Fibroblast of skin of right biceps (primary cell): ENCODE results near the gene PTPN1.

ENCODE experiments used
- DNase-seq: peaks from one replicate; pipeline ENCODE4 v3.0.0-alpha.2; 2013

Gene PTPN1

DNA sequence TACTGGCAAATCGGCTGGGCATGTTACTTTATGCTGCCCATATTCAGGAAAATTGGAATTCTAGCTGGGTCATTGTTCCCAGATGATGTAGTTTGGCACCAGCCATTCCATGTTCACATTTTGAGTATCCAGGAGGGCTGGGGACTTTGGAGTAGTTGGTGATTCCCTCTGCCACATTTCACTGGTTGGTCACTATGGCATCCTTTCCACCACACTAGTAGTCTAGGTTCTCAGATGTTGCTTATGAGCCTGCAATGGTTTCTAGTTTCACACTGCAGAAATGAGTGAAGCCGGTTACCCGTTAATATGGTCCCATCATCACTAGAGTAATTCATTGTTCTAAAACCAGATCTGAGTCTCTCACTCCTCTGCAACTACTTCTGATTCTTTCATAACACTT is 4.6 kb downstream of the PTPN1 start:
- DNase-seq = no peak

DNA sequence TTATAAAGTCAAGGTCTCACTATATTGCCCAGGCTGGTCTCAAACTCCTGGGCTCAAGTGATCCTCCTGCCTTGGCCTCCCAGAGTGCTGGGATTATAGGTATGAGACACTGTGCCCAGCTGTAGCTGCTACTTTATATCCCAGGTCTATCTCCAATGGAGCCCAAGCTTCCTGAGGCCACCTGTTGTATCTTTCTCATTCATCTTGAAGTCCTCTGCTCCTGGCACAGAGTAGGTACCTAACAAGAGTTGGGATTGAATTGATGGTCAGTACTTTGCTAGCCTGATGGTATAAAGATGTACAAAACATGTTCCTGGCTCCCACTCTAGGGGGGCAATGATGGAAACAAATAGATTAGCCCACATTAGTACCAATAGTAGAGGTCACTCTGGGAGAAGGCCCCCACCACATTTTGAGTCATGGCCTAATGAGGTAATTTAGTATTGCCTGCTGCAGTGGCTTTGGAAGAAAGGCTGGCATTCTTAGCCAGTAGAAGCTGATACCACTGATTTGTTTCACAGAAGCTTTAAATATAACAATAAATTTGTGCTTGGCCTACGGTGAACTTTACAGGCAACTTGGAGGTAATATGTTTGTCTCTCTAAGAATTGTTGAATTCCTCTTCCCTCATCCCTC is 5.4 kb downstream of the PTPN1 start:
- DNase-seq = no peak

DNA sequence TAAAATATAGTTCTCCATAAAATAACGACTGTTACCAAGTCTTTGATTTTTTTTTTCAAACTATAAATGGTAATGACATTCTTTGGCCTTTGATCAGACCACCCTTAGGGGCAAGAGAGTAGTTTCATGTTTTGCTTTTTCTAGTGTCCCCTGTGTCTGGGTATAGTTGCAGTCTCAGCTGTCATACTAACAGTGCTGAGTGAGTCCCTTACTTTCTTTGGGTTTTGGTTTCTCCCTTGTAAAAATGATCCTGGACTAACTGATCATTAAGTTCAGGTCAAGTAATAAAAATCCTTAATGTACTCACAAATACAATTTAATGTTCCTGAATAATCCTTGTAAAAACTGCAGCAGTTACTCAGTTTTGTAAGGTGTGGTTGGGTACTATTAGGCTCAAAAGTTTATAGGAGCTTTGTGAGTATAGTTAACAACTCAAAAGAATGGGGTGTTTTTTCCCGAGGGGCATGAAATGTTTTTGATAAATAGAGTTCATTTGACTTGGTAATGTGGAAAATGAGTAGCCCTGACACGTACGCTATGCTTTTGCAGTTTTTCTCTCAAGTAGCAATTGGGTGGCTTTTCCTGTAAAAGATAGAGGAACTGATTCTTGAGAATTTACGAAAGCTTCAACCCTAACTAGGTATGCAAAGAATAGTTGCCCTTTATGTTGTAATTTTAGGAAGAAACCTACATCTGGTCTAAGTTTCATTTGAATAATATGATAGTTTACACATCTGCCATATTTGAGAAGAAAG is 6.2 kb downstream of the PTPN1 start:
- DNase-seq = no peak

DNA sequence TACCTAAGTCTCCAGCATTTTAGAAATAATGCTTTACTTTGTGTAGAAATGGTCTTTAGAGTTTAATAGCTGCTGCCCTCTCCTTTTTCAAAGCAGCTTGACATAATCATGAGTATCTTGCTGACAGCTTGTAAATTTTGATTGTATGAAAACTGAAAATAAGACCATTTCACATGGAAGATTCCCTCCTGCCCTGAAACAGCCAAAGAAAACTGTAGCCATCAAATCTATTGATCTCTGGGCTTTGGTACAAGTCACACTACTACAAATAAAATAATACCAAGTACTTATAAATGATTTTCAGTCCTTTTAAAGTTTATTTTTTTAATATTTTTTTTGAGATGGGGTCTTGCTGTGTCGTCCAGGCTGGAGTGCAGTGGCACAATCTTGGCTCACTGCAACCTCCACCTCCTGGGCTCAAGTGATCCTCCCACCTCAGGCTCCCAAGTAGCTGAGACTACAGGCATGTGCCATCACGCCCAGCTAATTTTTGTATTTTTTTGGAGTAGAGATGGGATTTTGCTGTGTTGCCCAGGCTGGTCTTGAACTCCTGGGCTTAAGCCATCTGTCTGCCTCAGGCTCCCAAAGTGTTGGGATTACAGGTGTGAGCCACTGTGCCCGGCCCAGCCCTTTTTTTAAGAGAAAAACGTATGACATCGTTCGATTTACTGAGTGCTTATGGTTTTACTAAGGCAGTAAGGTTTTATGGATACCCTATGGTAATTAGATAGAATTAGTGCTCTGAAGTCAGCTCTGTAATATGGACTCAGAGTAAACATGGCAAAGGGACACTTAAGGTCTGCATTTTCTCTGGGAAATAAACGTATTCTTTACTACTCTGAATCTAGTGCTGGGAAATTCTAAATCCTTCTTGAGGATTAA is 7.0 kb downstream of the PTPN1 start:
- no peak for DNase-seq

DNA sequence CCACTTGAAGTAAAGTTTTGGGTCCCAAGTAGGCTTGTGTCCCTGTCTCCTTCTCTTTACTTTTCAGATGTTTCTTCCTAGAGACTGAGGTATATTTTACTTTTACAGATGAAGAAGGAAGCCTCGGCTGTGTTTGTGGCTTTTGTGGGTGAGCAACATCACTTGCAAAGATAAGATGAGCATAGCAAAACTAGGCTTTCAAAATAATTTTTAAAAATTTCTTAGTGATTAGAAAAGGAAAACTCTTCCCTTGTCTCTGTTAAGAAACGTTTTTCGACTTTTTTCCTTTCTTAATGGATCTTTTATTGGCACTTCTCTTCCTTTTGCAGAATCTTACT is 7.6 kb downstream of the PTPN1 start:
- DNase-seq = no peak

DNA sequence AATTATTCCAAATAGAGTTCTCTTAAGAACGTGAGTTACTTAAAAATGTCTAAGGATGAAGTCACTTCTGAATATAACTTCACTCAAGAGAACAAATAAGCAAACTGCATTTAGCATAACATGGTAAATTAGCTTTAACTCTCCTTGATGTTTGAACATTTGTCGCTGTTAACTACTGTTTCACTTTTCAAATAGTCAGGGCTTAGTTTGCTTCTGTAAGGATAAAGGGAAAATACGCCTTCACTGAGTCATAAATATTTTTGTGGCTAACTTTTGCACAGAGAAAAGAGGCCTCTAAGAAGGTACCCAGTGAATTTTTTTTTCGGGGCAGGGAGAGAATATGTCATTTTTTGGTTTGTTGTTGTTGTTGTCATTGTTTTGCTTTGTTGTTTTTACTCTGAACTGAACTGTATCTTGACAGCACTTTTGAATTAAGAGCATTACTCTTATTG is 8.1 kb downstream of the PTPN1 start:
- DNase-seq = peak; percentile 55

DNA sequence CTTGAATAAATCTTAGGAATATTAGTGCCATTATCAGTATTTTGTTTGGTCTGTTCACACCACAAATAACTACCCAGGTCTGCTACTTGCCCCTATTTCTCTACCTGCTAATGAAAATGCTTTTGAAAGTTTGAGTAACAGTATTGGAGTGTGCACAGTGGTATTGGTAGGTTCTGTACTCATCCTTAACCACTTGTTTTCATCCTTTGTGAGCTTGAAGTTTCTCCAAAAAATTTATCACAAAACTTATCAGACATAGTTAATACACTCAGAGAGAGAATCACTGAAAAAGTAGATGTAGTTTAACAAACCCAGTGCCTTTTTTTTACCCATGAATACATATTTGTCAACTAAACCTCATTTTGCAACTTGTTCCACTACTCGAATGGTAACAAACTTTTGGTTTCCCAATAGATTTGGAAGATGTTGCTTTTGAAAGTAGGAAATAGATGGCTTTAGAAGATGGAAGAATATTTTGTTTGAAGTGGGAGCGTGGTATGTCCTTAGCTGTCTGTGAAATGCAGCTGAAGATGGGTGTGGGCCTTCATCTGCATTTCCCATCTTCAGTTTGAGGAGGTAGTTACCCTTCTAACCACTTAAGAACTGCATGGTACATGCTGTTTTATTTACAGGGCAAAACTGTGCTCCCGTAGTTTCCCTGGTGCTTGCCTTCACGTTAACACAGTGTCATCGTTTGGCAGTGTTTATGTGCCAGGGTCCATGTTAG is 9.0 kb downstream of the PTPN1 start:
- DNase-seq = no peak

DNA sequence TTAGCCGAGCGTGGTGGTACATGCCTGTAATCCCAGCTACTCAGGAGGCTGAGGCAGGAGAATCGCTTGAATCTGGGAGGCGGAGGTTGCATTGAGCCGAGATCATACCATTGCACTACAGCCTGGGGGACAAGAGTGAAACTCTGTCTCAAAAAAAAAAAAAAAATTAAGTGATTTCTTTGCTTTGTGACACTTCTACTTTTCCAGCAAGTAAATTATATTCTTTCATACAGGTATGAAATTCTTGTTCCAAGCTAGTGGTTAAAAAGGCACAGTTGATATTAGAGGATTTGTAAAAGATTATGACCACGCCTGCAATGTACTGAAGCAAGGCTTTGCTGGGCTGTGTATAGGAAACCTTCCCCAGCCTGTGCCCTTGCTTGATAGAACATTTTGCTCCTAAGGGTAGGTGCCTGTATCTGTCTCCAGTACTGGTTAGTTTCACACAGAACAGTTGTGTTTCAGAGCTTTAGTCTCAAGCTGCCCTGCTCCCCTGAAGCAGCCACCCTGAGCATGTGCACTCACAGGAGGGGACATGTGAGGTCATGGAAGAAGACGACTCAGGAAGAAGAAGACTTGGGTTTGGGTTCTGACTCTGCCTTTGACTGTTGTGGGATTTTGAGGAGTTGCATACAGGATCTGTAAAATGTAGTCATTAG is 10.2 kb downstream of the PTPN1 start:
- DNase-seq = peak; percentile 34

DNA sequence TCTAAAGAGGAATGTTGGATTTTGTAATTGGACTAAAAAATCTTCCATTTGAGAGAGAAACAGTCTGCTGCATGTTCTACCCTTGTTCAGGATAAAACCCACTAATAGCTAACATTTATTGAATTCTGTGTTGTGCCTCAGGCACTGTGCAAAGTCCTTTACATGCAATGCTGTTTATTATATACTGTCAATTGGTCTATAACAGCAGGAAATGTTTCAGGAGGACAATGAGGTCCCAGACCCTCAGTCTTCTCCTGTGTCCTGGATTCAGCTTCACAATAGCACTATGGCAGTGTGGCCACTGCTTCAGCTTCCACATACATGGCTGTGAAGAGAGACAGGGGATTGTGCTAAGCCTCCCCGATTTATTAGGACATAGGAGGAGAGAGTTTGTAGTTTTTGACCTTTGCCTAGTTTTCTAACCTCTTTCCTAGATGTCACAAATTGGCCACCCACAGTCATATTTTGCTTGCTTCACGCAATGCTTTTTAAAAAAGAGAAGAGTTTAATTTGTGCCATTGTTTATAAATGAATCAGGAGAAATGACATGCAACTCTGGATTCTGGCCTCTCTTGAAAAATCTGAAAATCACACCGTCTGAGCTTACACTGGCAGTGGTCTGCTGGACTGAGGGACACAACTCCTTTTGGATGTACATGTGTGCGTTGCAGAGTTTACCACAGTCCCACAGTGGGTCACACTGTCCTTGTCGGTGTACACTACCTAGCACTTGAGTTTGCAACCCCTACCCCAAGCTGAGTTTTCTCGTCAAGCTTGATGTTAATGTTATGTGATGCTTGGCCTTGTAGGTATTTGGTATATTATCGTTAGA is 11.3 kb downstream of the PTPN1 start:
- DNase-seq = no peak

DNA sequence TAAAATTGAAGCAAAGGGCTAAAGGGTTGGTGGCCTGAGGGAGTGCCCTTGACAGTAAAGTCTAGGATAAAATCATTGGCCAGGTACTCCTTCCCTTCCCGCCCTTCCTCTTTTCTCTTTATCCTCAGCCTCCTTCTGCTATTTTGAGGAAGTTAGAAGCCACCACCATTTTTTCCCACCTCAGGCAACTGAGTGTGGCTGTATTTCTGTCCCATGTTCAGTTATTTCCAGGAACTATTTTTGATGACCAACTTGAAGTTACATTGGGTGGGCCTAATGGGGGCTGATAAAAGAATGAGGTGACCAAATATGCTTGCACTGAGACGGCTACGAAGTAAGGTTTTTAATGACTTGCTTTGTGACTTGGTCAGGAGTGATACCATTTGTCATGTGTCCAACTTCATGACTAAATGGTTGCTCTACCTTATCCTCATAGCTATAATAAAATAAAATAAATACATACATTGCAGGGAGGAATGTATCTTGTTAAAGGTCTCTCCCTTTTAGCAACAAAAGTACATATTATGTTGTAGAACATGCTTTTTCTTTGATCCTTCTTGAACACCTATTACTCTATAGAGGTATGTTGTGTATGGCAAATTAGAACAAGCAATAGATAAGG is 12.0 kb downstream of the PTPN1 start:
- DNase-seq = no peak

DNA sequence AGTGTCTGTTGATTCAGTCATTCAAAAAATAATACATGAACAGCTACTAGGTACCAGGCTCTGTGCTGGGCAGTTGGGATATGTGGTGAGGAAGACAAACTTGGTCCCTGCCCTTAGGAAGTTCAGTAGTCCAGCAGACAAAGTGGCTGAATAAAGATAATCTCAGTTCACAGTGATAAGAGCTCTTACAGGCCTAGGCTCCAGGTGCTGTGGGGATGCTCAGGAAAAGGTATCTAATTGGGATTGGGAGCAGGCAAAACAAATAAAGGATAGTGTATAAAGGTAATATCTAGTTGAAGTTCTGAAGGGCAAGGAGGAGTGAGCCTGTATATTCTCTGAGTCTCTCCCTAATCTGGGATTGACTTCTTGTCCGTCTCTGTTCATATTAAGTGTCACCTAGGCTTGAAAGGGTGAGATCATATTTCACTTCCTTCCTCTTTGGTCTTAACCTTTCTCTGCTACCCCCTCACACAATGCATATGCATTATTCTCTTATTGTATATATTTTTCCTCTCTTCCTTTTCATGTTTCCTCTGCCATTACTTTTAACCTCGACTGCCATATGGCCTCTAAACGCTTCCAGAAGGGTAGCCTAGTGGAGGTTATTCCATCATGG is 13.5 kb downstream of the PTPN1 start:
- no peak for DNase-seq

DNA sequence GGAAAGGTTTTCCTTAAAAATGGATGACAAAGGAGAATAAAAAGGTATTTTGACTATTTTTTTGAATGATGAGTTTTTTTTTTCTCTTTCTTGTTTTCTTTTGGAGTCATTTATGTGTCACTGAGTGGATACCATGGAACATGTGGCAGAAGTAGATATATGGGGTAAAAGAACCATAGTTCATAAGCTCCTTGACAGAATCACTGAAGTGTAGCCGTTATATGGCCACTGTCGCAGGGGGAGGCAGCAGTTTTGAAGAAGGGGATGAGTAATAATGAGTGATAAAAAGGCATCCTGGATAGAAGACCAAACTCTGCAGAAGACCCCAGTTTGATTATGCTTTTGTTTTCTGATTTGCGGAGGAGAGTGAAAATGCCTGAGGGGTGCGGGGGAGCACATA is 15.5 kb downstream of the PTPN1 start:
- no peak for DNase-seq

DNA sequence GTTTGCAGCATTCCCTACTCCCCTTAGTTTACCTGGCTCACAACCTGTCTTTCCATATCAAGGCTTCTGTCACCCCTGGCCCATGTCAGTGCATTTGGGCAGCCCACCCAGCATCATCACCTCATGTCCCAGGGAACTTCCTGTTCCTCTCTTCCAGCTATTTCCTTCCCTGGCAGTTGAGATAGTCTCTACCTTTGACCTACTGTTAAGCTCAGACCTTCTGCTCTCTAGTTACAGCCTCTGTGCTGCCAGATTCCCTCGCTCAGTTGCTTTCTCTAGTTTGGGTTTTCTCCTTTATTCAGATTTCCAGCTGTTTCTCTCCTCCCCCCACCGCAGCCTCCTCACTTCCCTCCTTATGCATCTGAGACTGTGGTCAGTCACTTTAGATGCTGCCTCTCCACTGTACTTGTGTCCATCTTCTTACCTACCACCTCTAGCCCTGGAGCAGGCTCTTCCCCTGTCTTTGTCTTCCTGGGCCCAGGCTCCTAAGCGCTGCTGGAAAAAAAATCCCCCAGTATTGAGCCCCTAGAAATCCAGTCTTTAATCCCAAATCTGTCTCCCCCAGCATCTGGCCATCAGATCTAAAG is 16.3 kb downstream of the PTPN1 start:
- DNase-seq = no peak

DNA sequence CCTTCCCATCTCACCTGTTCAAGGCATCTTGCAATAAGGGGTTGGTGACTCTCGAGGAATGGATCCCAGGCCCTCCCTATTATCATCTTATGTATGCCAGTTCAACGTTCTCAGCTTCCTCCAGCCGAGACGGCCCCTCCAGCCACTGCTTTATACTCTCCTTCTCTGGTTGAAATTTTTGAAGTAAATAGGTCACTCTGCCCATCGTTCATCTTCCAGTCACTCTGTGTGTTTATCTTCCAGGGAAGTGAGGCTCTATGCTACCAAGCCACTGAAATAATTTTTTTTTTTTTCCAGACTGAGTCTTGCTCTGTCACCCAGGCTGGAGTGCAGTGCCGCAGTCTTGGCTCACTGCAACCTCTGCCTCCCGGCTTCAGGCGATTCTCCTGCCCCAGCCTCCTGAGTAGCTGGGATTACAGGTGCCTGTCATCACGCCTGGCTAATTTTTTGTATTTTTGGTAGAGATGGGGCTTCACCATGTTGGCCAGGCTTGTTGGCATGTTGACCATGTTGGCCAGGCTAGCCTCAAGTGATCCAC is 17.0 kb downstream of the PTPN1 start:
- no peak for DNase-seq

DNA sequence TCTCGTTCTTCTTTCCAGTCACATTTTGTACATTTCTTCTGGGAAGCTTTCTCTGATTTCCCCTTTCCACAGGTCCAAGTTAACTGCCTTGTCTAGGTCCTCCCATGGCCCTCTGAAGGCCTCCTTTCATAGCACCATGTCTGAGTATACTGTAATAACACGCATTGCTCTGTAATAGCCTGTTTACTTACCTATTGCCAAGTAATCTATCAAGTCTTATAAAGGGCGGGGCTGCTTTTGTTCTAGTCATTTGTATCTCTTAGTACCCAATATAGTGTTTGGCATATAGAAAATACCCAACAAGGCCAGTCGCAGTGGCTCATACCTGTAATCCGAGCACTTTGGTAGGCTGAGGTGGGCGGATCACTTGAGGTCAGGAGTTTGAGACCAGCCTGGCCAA is 17.9 kb downstream of the PTPN1 start:
- no peak for DNase-seq

DNA sequence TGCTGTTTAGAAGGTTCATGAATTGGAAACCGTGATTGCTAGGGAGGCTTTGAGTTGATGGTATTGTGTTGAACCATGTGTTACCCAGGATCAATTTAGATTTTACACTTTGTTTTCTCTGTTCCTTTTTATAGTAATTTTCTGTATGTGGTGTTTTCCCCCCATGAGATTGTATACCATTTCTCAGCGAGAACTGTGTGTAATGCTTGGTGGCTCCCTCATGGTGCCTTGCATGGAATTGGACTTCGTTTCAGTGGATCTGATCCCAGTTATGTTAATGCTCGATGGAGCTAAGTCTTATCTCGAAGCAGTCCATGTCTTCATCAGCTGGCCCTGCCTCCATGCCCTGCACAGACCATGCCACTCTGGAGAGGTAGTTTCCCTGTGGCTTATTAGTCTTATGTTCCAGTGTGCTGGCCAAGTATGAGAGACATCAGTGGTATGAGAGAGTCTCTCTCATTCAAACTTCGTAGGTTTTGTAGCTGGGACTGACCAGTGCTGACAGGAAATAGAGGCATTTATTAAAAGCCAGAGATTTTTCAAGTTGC is 18.7 kb downstream of the PTPN1 start:
- DNase-seq = no peak

DNA sequence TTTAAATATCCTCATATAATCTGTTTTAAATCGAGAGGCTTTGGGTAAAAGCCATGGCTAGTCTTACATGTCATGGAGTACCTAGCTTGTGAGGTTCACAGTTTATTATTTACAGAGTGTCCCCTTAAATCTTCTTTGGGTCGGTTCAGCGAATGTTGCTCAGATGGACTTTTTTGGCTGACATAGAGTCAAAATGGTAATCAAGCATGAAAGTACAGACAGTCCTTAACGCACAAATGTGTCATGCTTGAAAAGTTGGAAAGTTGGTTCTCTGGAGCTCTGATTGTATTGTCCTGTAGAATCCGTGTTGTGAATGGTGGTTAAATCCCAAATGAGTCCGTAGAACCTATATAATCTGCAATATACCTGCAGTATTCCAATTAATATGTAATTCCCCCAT is 22.0 kb downstream of the PTPN1 start:
- no peak for DNase-seq

DNA sequence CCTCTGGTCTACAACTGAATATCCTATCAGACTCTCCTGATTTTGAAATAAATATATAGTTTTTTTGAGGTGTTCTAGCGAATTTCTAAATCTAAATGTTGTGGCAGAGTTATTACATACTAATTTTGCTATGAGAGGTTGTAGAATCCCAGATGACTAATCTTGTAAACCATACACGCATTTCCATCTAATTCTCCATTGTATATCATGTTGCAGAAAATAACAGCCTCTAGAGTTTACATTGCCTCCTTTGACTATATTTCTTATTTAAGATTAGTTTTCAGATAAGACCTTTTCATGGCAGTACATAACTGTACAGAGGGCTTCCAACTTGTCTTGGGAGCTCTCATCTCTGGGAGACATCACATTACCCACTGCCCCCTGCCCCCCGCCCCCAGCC is 22.9 kb downstream of the PTPN1 start:
- DNase-seq = peak; percentile 38

DNA sequence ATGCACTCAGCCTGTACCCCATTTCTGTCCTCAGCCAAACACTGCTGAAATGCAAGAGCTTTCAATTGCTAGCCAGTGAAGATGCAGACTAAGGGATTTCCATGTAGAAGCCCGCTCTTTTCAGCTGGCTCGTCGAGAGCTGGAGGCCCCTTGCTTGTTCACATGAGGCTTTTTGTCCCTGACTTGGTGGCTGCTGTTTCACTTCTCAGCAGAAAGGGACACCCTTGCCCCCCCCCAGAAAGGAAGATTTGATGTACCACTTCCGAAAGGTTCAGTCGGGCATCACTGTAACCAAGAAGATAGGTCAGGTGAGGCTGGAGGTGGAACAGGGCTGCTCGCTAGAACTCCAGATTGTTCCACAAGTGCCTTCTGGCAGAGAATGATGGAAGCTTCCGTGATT is 23.3 kb downstream of the PTPN1 start:
- no peak for DNase-seq

DNA sequence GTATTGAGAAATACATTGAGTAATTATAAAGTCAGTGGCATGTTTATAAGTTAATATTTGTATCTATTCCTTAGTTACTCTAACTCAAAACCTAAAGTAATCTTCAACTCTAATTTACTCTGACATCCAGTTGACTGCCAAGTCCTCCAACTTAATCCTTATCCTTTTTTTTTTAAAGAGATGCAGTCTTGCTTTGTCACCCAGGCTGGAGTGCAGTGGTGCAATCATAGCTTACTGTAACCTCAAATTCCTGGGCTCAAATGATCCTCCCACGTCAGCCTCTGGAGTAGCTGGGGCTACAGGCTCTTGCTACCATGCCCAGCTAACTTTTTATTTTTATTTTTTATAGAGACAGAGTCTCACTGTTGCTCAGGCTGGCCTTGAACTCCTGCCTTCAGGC is 24.4 kb downstream of the PTPN1 start:
- peak; percentile 71 for DNase-seq
